Measurements from ENCODE around the gene ERCC6L.

The ERCC6L gene

DNA sequence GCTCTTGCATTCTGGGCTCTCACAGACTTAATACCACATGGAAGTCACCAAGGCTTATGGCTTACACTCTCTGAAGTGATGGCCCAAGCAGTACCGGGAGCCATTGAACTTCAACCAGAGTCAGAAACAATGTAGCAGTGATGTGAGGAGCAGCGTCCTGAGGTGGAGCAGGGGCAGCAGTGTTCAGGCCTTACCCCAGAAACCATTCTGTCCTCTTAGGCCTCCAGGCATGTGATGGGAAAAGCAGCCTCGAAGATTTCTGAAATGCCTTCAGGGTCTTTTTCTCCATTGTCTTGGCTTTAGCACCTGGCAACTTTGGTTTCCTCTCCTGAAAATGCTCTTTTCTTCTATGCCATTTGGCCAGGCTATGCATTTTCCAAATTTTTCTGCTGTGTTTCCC lies 80.1 kb downstream of the ERCC6L start:
- TF ChIP-seq POLR2AphosphoS5 (IDR thresholded peaks at IDR 0.05; ENCODE audit: low read depth, low read length) (no peak), TAF1 (IDR thresholded peaks at IDR 0.05; ENCODE audit: borderline replicate concordance, low read depth, low read length) (no peak), POLR2A (IDR thresholded peaks at IDR 0.05; ENCODE audit: low read depth, low read length) (no peak)
- DNase-seq (ENCODE audit: insufficient read length) (no peak), FAIRE-seq (no peak)

Measured in GM12892 (cell line).